ENCODE results near the gene KIAA1958.
"Not testable (repeated sequence)": the region's sequence is repeated elsewhere in the genome, so short reads cannot be mapped to it uniquely, and the experiment has no call there.

KIAA1958 gene

DNA sequence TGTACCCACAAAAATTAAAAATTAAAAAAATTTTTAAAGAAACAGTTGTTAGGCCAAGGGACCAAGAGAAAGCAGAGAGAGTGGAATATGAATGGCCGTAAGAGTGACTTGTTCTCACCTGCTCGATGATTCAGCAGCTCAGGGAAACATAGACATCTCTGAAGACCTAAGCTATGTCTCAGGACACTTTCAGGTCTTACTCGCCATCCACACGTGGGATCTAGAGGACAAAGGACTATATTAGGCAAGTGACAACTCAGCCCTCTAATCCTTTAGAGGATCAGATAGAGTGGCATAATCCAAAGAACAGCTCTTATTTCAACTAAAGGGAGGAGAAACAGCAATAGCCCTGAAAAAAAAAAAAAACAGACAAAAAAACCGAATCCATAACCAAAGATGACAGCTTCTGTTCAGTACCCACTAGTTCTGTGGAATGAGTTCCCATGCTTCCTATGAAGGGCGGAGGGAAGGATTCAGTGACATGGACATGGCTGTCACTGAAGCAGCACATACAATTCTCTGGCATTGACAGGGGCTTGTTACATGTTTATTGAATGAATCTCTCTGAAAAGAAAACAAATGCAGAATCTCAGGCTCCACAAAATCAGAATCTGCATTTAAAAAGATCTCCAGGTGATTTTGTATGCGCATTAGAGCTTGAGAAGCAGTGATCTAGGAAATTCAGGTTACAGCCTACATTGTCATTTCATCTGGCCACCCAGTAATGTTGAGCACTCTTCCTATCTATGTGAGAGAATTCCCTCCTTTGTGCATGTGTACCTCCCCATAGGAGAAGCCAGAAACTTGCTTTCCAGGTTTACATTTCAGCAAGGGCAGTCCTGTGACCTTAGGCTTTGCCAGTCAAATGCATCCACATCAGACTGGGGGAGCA is 96.0 kb downstream of the KIAA1958 start:
- Mint-ChIP-seq H3K4me1 (peaks cover 7% of the 10 kb centered on the region), H3K4me3 (no peak overlapping the region), H3K27ac (no peak overlapping the region), H3K9me3 (no peaks in the 10 kb centered on the region), H3K36me3 (ENCODE audit: low read depth) (no peaks in the 10 kb centered on the region), H3K27me3 (ENCODE audit: low read depth) (no peaks in the 10 kb centered on the region)
- TF ChIP-seq, protein P1, sequence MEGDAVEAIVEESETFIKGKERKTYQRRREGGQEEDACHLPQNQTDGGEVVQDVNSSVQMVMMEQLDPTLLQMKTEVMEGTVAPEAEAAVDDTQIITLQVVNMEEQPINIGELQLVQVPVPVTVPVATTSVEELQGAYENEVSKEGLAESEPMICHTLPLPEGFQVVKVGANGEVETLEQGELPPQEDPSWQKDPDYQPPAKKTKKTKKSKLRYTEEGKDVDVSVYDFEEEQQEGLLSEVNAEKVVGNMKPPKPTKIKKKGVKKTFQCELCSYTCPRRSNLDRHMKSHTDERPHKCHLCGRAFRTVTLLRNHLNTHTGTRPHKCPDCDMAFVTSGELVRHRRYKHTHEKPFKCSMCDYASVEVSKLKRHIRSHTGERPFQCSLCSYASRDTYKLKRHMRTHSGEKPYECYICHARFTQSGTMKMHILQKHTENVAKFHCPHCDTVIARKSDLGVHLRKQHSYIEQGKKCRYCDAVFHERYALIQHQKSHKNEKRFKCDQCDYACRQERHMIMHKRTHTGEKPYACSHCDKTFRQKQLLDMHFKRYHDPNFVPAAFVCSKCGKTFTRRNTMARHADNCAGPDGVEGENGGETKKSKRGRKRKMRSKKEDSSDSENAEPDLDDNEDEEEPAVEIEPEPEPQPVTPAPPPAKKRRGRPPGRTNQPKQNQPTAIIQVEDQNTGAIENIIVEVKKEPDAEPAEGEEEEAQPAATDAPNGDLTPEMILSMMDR (IDR thresholded peaks at IDR 0.05; ENCODE audit: unreplicated experiment in 3 of 3) = no peak

DNA sequence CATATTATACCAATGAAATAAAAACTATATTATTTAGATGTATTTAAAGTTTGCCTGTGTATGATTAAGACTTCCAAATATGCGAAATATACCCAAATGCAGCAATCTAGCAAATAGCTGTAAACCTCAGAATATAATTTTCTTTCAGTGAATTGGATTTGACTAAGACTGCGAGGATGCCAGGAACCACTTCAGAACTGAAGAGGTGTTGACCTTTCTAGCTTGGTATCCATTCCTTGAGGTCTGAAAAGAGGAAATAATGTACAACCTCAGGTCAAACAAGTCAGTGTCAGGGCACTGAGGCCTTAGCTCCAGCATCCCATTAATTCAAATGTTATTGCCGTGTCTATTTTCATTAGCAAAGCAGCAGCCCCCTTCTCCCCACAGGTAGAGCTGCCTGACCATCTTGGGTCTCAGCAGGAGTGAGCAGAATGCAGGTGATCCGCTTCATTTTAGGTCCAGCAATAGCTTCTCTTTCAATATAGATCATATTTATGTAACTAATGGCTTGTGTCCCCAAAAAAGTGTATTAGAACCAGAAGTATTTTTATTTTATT is 100.0 kb downstream of the KIAA1958 start:
- TF ChIP-seq, protein P1 (IDR thresholded peaks at IDR 0.05; ENCODE audit: unreplicated experiment in 3 of 3) = no peak
- Mint-ChIP-seq H3K4me3 (no peak overlapping the region), H3K27ac (no peak overlapping the region), H3K9me3 (no peaks in the 10 kb centered on the region), H3K27me3 (ENCODE audit: low read depth) (no peaks in the 10 kb centered on the region), H3K4me1 (no peaks in the 10 kb centered on the region), H3K36me3 (ENCODE audit: low read depth) (no peaks in the 10 kb centered on the region)

DNA sequence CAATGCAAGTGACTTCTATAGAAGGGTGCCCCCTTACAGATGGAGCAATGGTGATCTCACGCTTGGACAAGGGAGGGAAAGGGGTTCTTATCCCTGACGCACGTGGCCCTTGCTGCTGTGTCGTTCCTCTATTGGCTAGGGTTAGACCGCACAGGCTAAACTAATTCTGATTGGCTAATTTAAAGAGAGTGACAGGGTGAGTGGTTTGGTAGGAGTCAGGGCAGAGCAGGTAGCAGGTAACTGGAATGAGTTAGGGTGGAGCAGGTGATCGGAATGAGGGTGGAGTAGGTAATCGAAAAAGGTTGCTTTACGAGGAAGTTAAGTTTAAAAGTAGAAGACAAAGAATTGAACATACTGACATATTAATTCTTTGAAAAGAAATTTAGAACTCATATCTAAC is 105.2 kb downstream of the KIAA1958 start:
- not testable (repeated sequence) for H3K9me3 Mint-ChIP-seq

DNA sequence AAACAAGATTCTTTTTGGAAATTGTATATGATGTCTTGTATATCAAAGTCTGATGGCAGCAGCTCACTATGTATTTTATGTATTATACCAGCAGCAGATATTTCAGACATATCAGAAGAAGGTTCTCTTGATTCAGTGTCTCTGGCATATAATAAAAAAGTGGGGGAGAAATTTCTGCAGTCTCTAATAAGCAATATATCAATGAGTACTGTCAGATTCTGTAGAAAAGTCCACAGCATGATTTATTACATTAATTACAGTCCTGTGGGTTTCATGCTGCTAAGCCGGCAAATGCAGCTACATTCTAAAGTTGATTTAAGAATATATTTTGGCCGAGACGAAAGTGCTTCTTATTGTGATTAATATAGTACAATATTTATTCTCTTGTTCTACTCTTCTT is 113.1 kb downstream of the KIAA1958 start:
- TF ChIP-seq, protein P1 (IDR thresholded peaks at IDR 0.05; ENCODE audit: unreplicated experiment in 3 of 3) = no peak
- Mint-ChIP-seq H3K4me3 (no peak overlapping the region), H3K36me3 (ENCODE audit: low read depth) (no peaks in the 10 kb centered on the region), H3K27ac (peak overlapping the region; percentile 3 to 59 (median 23)), H3K4me1 (peaks cover 33% of the 10 kb centered on the region), H3K27me3 (ENCODE audit: low read depth) (no peaks in the 10 kb centered on the region), H3K9me3 (no peaks in the 10 kb centered on the region)

More for the DNA sequence above, 105.2 kb downstream of the KIAA1958 start:
- not testable (repeated sequence) for H3K4me1 Mint-ChIP-seq; H3K27ac Mint-ChIP-seq; H3K36me3 Mint-ChIP-seq (ENCODE audit: low read depth); H3K4me3 Mint-ChIP-seq; H3K27me3 Mint-ChIP-seq (ENCODE audit: low read depth)

DNA sequence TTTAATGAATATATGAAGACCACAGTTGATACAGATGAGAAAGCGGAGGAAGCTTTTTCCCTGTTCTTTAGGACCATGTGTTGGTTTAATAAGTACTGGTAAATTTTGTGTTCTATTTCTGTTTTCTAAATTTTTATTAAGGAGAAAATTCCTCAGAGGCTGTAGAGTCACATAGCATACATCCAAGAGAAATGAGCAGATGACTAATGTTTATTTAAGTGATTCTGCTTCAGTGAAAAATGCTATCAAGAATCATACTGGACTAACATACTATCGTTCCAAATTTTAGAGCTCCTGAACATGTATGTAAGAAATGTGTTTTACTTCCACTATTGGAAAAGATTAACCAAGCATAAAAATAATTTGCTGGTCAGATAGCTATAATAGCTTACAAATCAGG is 115.0 kb downstream of the KIAA1958 start:
- no peaks in the 10 kb centered on the region for H3K9me3 Mint-ChIP-seq
- peaks cover 33% of the 10 kb centered on the region for H3K4me1 Mint-ChIP-seq
- no peaks in the 10 kb centered on the region for H3K36me3 Mint-ChIP-seq (ENCODE audit: low read depth)
- peak overlapping the region in 2 of 3 experiments; percentile 15 to 52 for H3K27ac Mint-ChIP-seq
- no peak overlapping the region for H3K4me3 Mint-ChIP-seq
- no peaks in the 10 kb centered on the region for H3K27me3 Mint-ChIP-seq (ENCODE audit: low read depth)
- TF ChIP-seq, protein P1 (IDR thresholded peaks at IDR 0.05; ENCODE audit: unreplicated experiment in 3 of 3) = no peak

DNA sequence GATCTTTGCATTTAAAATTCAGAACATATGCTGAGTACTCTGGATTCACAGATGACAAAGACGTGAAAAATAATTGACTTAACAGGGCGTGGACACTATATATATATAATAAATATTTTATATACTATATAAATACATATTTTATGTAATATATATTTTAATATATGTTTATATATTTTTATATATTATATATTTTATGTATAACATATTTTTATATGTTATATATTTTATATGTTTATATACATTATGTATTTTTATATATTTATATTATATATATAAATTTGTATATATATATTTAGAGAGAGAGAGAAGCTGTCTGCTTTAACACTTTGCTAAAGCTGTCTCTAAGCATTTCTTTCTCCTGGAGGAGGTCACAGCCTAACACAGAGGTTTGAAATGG is 118.2 kb downstream of the KIAA1958 start:
- Mint-ChIP-seq H3K4me1 (peaks cover 16% of the 10 kb centered on the region), H3K27ac (no peak overlapping the region), H3K36me3 (ENCODE audit: low read depth) (no peaks in the 10 kb centered on the region), H3K4me3 (no peak overlapping the region), H3K9me3 (no peaks in the 10 kb centered on the region), H3K27me3 (ENCODE audit: low read depth) (no peaks in the 10 kb centered on the region)
- TF ChIP-seq, protein P1 (IDR thresholded peaks at IDR 0.05; ENCODE audit: unreplicated experiment in 3 of 3) = no peak

Data from nephron (organoid).